Measurements from ENCODE around the gene CEPT1.

GRCh38 chr1:111220302-111220890 lies 80.4 kb downstream of the CEPT1 start:
- TF ChIP-seq CTCF (IDR thresholded peaks at IDR 0.05): no peak
- TF ChIP-seq POLR2A (IDR thresholded peaks at IDR 0.05): no peak

Measured in thyroid gland (tissue), 4 donors.